Activated CD8-positive, alpha-beta memory T cell treated with anti-CD3 and anti-CD28 coated beads, Interleukin-2, amount 50 U/mL, for 4 hours (primary cell): ENCODE measurements around the gene SPDYE3.
A peak's percentile ranks its signal among the peaks of the same experiment; 100 is the strongest.
"Not testable (repeated sequence)": the region's sequence is repeated elsewhere in the genome, so short reads cannot be mapped to it uniquely, and the experiment has no call there.

Experiments
- DNase-seq: peaks from one replicate; pipeline ENCODE4 v3.0.0-alpha.2; 2020

SPDYE3 gene, protein sequence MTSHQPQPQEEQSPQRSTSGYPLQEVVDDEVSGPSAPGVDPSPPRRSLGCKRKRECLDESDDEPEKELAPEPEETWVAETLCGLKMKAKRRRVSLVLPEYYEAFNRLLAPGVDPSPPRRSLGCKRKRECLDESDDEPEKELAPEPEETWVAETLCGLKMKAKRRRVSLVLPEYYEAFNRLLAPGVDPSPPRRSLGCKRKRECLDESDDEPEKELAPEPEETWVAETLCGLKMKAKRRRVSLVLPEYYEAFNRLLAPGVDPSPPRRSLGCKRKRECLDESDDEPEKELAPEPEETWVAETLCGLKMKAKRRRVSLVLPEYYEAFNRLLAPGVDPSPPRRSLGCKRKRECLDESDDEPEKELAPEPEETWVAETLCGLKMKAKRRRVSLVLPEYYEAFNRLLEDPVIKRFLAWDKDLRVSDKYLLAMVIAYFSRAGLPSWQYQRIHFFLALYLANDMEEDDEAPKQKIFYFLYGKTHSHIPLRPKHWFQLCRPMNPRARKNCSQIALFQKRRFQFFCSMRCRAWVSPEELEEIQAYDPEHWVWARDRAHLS

DNA sequence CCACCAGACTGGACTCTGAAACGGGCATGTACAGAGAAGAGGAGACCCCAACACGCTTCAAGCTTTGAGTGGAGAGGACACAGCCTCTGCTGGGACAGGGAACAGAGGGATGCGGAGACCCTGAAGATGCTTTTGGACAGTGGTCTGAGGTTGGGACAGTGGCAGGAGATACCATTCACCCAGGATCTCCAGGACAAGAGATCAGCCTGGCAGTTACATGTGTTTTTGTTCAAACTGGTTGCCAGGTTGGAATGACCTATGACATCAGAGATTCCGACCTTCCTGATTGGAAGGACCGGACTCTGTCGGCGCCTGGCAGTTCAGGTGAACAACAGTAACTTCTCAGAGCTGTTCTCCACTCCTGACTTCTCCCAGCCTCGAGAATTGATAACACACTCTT, at the start of gene SPDYE3:
TSS of gene SPDYE3 (plus strand) at position 301 of the 400 bp plus-strand sequence. CDS start 184 bp downstream, outside the sequence.
- DNase-seq, result not testable (repeated sequence)

DNA sequence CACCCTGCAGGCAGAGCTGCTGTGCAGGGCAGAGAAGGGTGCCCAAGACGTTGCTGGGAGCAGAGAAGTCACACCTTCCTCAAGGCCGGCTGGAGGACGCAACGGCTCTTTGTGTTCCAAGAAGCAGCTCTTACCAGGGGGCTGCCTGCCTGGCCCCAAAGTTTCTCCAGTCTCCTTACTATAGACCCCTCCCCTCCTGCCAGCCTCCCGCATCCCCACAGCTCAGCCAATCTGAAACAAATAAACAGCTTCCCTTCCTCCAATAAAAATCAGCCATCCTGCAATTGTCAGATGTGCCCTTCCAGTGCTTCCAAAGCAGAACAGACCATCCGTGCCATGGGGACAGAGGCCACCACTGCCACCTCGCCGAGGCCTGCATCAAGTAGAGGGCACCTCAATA, 47.5 kb upstream of the SPDYE3 start:
- DNase-seq, result not testable (repeated sequence)

DNA sequence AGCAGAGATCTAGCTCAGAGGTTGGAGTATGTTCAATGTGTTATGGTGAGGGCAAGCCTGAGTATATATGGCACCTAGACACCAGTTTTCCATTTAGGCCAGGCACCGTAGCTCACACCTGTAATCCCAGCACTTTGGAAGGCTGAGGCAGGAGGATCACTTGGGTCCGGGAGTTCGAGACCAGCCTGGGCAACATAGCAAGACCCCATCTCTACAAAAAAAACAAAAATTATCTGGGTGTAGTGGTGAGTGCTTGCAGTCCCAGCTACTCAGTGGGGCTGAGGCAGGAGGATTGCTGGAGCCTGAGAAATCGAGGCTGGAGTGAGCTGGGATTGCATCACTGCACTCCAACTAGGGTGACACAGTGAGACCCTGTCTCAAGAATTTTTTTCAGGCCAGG, 44.6 kb upstream of the SPDYE3 start:
- not testable (repeated sequence) for DNase-seq

DNA sequence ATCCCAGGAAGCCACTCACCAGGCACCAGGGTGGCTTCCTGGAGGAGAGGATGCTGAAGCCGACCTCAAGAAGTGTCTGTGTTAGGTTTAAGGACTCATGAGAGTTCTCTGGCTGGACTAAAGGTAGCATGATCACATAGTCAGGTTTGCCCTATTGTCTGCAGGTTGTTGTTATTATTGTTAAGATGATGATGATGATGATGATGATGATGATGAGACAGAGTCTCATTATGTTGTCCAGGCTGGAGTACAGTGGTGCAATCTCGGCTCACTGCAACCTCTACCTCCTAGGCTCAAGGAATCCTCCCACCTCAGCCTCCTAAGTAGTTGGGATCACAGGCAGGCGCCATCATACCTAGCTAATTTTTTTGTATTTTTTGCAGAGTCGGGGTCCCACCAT, 43.3 kb upstream of the SPDYE3 start:
- not testable (repeated sequence) for DNase-seq

DNA sequence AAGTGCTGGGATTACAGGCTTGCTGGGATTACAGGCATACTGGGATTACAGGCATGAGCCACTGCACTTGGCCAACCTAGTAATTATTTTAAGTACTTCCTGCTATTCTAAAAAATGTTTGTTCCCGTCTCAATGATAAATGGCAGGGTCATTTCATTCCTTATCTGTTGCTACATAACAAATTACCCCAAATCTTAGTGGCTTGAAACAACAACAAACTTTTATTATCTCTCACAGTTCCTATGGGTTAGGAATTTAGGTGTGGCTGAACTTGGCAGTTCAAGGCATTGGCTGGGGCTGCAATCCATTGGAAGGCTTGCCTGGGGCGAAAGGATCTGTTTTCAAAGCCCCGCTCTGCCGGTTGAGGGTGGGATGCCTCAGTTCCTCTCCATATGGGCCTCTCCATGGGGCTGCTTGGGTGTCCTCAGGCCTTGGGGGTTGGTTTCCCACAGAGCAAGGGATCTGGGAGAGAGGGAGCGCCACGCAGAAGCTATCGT, 42.8 kb upstream of the SPDYE3 start:
- not testable (repeated sequence) for DNase-seq

DNA sequence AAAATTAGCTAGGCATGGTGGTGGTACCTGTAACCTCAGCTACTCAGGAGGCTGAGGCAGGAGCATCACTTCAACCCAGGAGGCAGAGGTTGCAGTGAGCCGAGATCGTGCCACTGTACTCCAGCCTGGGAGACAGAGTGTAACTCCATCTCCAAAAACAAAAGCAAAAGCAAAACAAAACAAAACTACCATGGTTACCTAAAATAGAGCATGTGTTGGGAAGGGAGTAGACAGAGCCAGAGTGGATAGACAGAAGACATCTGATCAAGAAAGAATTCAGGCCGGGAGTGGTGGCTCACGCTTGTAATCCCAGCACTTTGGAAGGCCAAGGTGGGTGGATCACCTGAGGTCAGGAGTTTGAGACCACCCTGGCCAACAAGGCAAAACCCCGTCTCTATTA, 41.7 kb upstream of the SPDYE3 start:
- not testable (repeated sequence) for DNase-seq

DNA sequence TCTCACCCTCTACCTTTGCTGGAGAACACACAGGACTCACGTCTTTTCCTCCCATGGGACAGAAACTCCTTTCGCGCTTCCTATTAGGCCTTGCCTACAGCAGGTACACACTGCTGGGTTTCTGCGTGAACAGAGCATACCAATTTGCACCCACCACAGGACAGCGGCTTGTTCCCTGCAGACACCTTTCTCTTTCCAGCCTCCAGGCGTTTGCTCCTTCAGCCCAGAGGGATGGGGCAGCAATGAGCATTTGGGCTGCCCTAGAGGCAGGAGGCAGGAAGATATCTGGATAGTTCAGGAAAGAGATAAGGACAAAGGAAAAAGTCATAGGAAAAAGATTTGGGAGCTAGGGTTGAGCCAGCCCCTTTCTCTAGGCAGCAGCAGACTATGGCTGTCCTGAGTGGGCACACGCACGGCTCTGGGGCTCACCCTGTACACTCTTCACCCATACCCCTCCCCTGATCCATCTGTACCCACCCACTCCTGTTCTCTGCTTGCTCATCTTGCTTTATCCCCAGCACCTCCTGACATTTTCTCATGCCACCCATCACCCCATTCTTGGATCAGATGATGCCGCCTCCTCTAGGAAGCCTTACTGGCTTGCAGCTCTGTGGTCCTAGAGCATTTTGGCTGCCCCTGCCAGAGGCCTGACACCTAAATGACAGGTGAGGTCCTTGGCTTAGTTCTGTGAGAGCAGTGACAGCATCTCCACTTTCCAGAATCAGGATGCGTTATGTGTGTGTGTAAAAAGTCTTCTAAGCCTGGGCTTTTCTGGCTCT, 40.7 kb upstream of the SPDYE3 start:
- DNase-seq, result no peak

DNA sequence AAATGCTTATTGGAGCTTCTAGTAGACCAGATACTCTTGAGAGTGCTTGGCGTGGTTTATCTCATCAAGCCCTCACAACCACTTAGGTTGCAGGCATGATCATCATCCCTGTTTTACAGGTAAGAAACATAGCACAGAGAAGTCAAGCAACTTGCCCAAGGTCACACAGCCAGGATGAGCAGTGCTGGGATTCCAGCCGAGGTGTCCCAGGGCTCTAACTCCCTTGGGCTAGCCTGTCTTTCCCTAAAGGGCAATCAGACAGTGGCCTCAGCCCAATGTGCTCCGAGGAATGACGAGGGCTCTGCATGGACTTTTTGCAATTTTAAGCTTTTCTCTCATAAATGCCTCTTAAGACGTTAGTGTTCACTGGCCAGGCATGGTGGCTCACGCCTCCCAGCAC, 39.9 kb upstream of the SPDYE3 start:
- no peak for DNase-seq

DNA sequence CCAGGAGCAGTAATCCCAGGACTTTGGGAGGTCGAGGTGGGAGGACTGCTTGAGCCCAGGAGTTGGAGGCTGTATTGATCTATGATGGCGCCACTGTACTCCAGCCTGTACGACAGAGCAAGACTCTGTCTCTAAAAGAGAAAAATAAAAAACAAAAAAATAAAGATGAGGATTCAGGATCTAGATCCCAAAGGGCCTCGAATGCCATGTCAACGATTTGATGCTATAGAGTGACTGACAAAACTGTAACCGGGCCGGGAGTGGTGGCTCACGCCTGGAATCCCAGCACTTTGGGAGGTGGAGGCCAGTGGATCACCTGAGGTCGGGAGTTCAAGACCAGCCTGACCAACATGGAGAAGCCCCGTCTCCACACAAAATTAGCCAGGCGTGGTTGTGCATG, 38.6 kb upstream of the SPDYE3 start:
- DNase-seq, result not testable (repeated sequence)

DNA sequence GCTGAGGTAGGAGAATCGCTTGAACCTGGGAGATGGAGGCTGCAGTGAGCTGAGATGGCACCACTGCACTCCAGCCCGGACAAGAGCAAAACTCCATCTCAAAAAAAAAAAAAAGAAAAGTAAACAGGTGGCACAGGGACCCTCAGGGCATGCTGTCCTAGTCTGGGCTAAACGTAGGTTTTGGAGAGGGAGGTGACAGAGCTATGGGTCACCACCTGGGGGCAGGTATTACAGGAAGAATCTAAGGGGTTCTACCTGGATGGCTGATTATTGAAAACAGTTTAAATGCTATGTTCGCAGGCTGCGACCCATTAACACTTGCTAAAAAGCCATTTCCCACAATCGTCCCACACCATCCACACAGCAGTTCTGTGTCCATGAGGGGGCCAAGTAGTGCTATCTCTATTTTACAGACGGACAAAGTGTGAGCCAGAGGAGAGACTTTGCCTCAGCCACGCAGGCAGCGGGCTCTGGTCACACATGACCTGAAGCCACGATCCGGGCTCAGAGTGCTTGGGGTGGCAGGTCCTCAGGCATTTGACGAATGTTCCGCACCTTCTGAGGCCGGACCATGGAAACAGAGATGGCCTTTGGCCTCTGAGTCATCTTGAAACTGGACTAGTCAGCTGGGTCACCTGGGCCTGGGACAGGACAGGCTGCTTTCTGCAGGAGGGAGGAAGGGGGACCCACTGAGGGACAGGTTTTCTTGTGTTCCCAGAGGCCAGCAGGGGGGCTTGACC, 38.0 kb upstream of the SPDYE3 start:
- DNase-seq, result not testable (repeated sequence)

DNA sequence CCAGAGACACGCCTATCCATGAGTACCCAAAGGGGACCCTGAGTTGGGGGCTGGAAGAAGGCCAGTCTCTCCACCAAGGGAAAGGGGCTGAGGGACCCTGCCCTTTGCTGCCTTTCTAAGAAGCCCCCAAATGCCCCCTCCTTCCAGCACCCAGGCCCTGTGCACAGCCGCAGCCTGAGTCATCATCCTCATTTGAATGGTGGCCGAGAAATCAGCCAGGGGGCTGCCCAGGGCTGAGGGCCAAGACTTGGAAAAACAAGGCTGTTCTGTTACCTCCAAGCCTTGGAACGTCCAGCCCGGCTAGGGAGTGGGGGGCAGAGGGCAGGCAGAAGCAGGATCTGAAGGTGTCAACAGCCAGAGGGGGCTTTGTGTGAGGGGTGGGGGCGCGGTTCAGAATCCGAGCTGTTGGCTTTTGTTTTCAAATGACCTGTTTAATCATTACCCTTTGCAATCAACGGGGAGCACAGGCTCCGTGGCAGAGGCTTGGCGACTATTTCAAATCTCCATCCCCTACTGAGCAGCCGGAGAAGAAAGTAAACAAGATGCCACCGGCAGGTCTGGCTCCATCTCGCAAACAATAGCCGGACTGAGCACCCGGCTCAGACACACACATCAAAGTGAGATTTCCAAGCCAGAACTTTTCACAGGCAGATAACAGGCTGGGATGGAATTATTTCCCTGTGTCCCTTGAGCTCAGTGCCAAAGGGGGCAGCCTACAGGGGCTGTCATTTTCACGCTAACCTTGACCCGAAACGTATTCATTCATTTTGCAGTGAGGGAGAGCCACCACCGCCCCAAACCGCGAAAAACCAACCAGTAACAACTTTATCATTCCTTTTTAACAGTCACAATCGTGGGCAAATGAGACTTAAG, 37.2 kb upstream of the SPDYE3 start:
- not testable (repeated sequence) for DNase-seq

DNA sequence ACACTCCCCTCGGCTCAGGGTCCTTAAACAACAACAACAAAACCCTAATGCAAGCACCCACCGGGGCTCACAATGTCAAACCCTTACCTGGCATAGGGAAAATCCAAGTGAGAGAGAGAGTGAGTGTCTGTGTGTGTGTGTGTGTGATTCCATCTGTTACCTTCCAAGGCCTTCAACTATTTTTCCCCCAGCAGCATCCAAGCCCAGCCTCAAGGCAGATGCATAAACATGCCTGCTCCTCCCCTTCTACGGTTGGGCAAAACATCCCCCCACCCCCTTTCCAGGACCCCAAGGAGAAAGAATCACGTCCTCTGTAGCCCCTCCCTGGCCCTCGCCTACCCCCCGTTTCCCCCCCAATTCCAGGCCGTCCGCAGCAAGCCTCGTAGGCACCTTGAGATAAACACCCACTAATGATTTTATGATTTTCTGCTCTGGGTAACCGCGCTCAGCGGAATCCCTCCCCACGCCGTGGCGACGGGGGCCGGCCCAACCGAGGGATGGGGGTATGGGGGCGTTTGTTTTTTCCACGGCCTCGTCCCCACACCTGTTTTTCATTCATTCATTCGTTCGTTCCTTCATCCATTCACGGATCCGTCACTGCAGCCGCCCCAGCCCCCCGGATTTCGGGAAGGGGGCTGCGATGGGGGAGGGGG, 36.4 kb upstream of the SPDYE3 start:
- peak; percentile 34 for DNase-seq

DNA sequence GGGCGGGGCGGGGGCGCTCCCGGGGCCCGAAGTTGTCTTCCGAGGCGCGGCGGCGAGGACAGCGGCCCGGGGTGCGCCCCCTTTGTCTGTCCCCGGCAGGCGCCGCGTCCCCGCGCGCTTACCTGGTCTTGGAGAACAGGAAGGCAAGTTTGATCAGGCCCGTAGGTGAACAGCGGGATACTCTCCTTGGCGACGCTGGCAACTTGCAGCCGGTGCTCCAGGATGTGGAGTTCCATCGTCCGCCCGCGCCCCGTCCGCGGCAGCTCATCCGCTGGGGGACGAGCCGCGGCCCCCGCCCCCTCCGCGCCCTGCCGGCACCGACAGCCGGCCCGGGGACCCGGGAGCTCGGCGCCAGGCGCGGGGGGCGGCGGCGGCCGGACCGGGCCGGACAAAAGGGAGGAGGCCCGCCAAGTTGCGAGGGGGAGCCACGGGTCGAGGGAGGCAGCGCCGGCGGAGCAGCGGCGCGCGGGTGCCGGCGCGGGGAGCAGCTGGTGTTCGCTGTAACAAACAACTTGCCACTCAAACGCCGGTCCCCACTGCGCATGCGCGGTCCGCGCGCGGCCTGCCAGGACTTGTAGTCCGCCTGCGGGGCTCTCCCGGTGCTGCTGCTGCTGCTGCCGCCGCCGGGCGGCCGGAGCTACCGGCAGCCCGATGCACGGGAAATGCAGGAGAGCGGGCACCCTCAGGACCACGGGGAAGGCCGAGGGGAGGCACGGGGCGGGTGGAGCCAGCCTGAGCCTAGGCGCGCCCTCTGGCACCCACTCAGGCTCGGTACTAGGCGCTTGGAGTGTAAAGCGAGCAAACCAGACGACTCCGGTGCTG, 35.6 kb upstream of the SPDYE3 start:
- peak; percentile 99 for DNase-seq

DNA sequence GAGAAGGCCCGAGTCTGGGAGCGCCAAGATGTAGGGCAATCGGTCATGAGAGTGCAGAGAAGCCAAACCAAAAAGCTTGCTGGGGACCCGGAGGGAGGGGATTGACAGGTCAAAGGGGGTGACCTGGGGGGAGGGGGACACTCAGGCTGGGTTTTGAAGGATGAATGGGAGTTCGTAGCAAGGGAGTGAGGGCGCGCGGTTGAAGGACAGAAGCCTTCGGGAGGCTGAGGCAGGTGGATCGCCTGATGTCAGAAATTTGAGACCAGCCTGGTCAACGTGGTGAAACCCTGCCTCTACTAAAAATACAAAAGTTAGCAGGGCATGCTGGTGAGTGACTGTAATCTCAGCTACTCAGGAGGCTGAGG, 35.0 kb upstream of the SPDYE3 start:
- not testable (repeated sequence) for DNase-seq

DNA sequence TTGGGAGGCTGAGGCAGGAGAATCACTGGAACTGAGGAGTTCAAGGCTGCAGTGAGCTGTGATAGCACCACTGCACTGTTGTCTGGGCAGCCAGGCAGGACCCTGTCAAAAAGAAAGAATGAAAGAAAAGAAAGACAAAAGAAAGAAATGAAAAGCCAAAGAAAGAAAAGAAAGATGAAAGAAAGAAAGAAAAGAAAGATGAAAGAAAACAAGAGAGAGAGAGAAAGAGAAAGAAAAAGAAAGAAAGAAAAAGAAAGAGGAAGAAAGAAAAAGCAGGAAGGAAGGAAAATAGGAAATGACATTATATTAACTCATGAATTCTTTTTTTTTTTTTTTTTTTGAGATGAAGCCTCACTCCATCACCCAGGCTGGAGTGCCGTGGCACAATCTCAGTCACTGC, 32.4 kb upstream of the SPDYE3 start:
- DNase-seq, result no peak

DNA sequence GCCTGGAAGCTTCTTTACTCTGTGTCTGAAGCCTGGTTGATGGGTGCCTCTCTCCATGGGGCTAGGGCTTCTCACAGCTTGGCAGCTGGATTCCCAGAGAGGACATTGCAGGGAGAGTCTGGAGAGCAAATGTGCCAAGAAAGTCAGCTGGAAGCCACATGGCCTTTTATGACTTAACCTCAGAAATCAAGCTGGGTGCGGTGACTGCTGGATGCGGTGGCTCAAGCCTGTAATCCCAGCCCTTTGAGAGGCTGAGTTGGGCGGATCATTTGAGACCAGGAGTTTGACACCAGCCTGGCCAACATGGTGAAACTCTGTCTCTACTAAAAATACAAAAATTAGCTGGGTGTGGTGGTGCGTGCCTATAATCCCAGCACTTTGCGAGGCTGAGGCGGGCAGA, 31.4 kb upstream of the SPDYE3 start:
- DNase-seq, result not testable (repeated sequence)

DNA sequence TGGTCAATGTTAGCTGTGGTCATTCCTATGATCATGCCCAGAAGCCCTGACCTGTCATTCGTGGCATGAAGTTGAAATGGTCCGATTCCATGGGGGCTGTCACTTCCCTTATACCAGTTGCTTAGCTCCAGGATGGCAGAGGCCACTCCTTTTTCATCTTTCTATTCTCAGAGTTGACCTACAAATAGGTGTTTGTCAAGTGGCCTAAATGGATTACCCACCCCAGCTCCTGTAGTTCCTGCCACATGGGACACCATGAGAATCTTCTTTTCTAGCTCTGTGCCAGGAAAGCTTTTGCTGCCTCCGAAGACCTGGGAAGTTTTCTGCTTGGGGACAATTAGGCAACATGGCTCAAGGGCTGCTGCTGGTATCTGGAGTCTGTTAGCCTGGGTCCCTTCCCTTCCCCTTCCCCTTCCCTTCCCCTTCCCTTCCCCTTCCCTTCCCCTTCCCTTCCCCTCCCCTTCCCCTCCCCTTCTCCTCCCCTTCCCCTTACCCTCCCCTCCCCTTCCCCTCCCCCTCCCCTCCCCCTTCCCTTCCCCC, 25.4 kb upstream of the SPDYE3 start:
- DNase-seq, result not testable (repeated sequence)

DNA sequence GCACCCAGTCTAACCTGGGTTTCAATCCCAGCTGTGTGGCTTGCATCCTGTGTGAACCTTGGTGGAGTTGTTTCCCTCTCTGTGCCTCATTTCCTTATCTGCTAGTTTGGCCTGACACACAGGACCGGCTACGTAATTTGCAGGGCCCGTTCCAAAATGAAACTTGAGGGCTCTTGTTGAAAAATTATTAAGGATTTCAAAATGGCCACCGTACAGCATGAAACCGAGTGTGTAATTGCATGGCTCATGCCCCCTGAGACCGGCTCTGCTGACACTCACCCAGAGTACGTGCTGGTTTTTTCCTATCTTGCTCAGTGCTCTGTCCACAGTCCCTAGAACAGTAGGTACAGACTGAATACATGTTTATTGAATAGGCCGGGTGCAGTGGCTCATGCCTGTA, 24.4 kb upstream of the SPDYE3 start:
- not testable (repeated sequence) for DNase-seq

DNA sequence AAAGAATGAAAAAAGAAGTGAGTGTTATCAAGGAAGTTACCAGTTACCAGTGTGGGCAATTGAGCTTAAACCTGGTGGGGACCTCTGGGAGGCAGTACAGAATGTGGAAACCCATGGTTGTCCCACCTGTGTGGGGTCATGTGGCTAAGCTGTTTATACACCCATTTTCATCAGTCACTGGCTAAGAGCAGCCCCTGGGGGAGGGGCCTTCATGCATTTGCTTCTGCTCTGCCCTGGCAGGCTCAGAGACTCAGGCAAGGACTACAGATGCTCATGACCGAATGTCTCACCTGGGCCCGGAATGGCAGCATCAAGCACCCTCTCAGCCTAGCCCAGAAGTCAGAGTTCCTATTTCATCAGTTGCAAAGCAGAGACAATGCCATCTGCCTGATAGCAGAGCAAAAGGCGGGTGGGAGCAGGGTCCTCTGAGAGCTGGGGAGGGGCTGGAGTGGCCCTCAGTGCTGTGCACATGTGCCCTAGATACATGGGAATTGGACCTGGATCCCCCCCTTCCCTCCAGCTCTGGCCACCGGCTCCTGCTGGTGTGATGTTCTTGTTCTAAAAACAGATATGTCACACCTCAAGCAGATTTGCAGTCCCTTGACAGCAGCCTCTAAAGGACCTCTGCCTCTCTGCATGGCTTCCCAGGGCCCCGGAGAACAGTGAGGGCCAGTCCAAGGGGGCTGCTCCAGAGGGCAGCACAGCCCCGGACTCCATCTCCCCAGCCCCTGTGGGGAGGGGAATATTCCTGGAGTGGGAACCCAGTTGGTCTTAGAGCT, 20.1 kb upstream of the SPDYE3 start:
- DNase-seq, result not testable (repeated sequence)
